ENCODE measurements around the gene ZNF100.
"Not testable (repeated sequence)": the region's sequence is repeated elsewhere in the genome, so short reads cannot be mapped to it uniquely, and the experiment has no call there.

ZNF100 gene

GRCh38 chr19:21767065-21767800, at the start of gene ZNF100:
Gene ZNF100, minus strand, starts transcription at chr19:21767579. Its CDS starts 150 bp downstream, at chr19:21767429.
- peak; percentile 68 for DNase-seq

- DNase-seq, result no peak
These were observed 45.1 kb upstream of the ZNF100 start for GRCh38 chr19:21812448-21812847.

- not testable (repeated sequence) for DNase-seq
These were observed 41.1 kb upstream of the ZNF100 start for GRCh38 chr19:21808400-21809000.

- no peak for DNase-seq
These were observed 22.2 kb upstream of the ZNF100 start for GRCh38 chr19:21789466-21790085.

- no peak for DNase-seq
These were observed 19.6 kb upstream of the ZNF100 start for GRCh38 chr19:21786936-21787335.

- DNase-seq, result not testable (repeated sequence)
These were observed 8.4 kb upstream of the ZNF100 start for GRCh38 chr19:21775792-21776191.

- not testable (repeated sequence) for DNase-seq
These were observed 694 bp downstream of the ZNF100 start for GRCh38 chr19:21766705-21767064.

- DNase-seq, result no peak
These were observed 2.2 kb downstream of the ZNF100 start for GRCh38 chr19:21765151-21765550.

GRCh38 chr19:21761547-21761946, 5.8 kb downstream of the ZNF100 start:
- DNase-seq, result not testable (repeated sequence)

- DNase-seq, result no peak
These were observed 9.1 kb downstream of the ZNF100 start for GRCh38 chr19:21758296-21758695.

GRCh38 chr19:21755555-21755954, 11.8 kb downstream of the ZNF100 start:
- not testable (repeated sequence) for DNase-seq

- DNase-seq, result no peak
These were observed 16.0 kb downstream of the ZNF100 start for GRCh38 chr19:21751384-21751783.

- DNase-seq, result no peak
These were observed 16.7 kb downstream of the ZNF100 start for GRCh38 chr19:21750586-21751128.

GRCh38 chr19:21749090-21749489, 18.3 kb downstream of the ZNF100 start:
- no peak for DNase-seq

- no peak for DNase-seq
These were observed 19.3 kb downstream of the ZNF100 start for GRCh38 chr19:21748088-21748487.

- no peak for DNase-seq
These were observed 26.8 kb downstream of the ZNF100 start for GRCh38 chr19:21740559-21740958.

GRCh38 chr19:21726942-21727747, 40.2 kb downstream of the ZNF100 start:
- not testable (repeated sequence) for DNase-seq

- no peak for DNase-seq
These were observed 53.6 kb downstream of the ZNF100 start for GRCh38 chr19:21713761-21714160.

- DNase-seq, result no peak
These were observed 57.9 kb downstream of the ZNF100 start for GRCh38 chr19:21709464-21709863.

- DNase-seq, result not testable (repeated sequence)
These were observed 59.5 kb downstream of the ZNF100 start for GRCh38 chr19:21707878-21708277.

GRCh38 chr19:21707065-21707464, 60.3 kb downstream of the ZNF100 start:
- DNase-seq, result no peak

GRCh38 chr19:21705393-21705792, 62.0 kb downstream of the ZNF100 start:
- no peak for DNase-seq

- DNase-seq, result no peak
These were observed 63.1 kb downstream of the ZNF100 start for GRCh38 chr19:21704320-21704719.
